IPS-18c (cell line): ENCODE measurements around the gene KCNB1.

Experiments used
- H3K4me3 ChIP-seq: 2 replicates; pipeline ENCODE4 v1.7.0; 2013; ENCODE audit warnings: low read depth, mild to moderate bottlenecking, low read length, moderate library complexity; ENCODE audit not compliant: insufficient read depth
- H3K9me3 ChIP-seq: one replicate; pipeline ENCODE4 v1.6.1; 2013; ENCODE audit warnings: mild to moderate bottlenecking, low read length, moderate library complexity; ENCODE audit not compliant: control insufficient read depth, insufficient read depth

The KCNB1 gene

GRCh38 chr20:49460131-49460530 is 22.3 kb downstream of the KCNB1 start:
- no peaks in the 10 kb centered on the region for H3K9me3 ChIP-seq
- no peak overlapping the region for H3K4me3 ChIP-seq

GRCh38 chr20:49459684-49460083 is 22.8 kb downstream of the KCNB1 start:
- H3K9me3 ChIP-seq, result no peaks in the 10 kb centered on the region
- H3K4me3 ChIP-seq, result no peak overlapping the region

- H3K4me3 ChIP-seq, result no peak overlapping the region
- no peaks in the 10 kb centered on the region for H3K9me3 ChIP-seq
Measured at GRCh38 chr20:49457444-49457843, 25.0 kb downstream of the KCNB1 start.

GRCh38 chr20:49456646-49457045 is 25.8 kb downstream of the KCNB1 start:
- Histone ChIP-seq H3K9me3 (no peaks in the 10 kb centered on the region), H3K4me3 (no peak overlapping the region)

- Histone ChIP-seq H3K9me3 (no peaks in the 10 kb centered on the region), H3K4me3 (no peak overlapping the region)
Measured at GRCh38 chr20:49455691-49456090, 26.8 kb downstream of the KCNB1 start.

GRCh38 chr20:49452011-49452482 is 30.4 kb downstream of the KCNB1 start:
- no peaks in the 10 kb centered on the region for H3K9me3 ChIP-seq
- no peak overlapping the region for H3K4me3 ChIP-seq

GRCh38 chr20:49450281-49450721 is 32.2 kb downstream of the KCNB1 start:
- Histone ChIP-seq H3K4me3 (0 out of 2 replicates have a peak overlapping the region, but pooled peaks have one; percentile 24), H3K9me3 (no peaks in the 10 kb centered on the region)

GRCh38 chr20:49448917-49449316 is 33.6 kb downstream of the KCNB1 start:
- no peaks in the 10 kb centered on the region for H3K9me3 ChIP-seq
- no peak overlapping the region for H3K4me3 ChIP-seq

- Histone ChIP-seq H3K9me3 (no peaks in the 10 kb centered on the region), H3K4me3 (no peak overlapping the region)
Measured at GRCh38 chr20:49447946-49448809, 34.3 kb downstream of the KCNB1 start.

GRCh38 chr20:49447364-49447763 is 35.1 kb downstream of the KCNB1 start:
- H3K4me3 ChIP-seq, result no peak overlapping the region
- no peaks in the 10 kb centered on the region for H3K9me3 ChIP-seq

GRCh38 chr20:49446808-49447207 is 35.7 kb downstream of the KCNB1 start:
- H3K9me3 ChIP-seq, result no peaks in the 10 kb centered on the region
- H3K4me3 ChIP-seq, result no peak overlapping the region

- no peak overlapping the region for H3K4me3 ChIP-seq
- no peaks in the 10 kb centered on the region for H3K9me3 ChIP-seq
Measured at GRCh38 chr20:49446080-49446479, 36.4 kb downstream of the KCNB1 start.

GRCh38 chr20:49445176-49445575 is 37.3 kb downstream of the KCNB1 start:
- no peaks in the 10 kb centered on the region for H3K9me3 ChIP-seq

GRCh38 chr20:49444553-49444990 is 37.9 kb downstream of the KCNB1 start:
- Histone ChIP-seq H3K9me3 (no peaks in the 10 kb centered on the region), H3K4me3 (no peak overlapping the region)

More at GRCh38 chr20:49445176-49445575, 37.3 kb downstream of the KCNB1 start:
- no peak overlapping the region for H3K4me3 ChIP-seq

- H3K4me3 ChIP-seq, result no peak overlapping the region
- H3K9me3 ChIP-seq, result no peaks in the 10 kb centered on the region
Measured at GRCh38 chr20:49437057-49437456, 45.4 kb downstream of the KCNB1 start.

GRCh38 chr20:49435639-49436038 is 46.8 kb downstream of the KCNB1 start:
- H3K9me3 ChIP-seq, result no peaks in the 10 kb centered on the region
- H3K4me3 ChIP-seq, result no peak overlapping the region

GRCh38 chr20:49433333-49433732 is 49.1 kb downstream of the KCNB1 start:
- no peak overlapping the region for H3K4me3 ChIP-seq

GRCh38 chr20:49432550-49432949 is 49.9 kb downstream of the KCNB1 start:
- Histone ChIP-seq H3K4me3 (no peak overlapping the region), H3K9me3 (no peaks in the 10 kb centered on the region)

More at GRCh38 chr20:49433333-49433732, 49.1 kb downstream of the KCNB1 start:
- H3K9me3 ChIP-seq, result no peaks in the 10 kb centered on the region
